NCI-H2029 treated with DMSO at 0.1 percent for 48 hours (cell line): ENCODE data around the gene CDKN2AIP.
"Not testable (repeated sequence)": the region's sequence is repeated elsewhere in the genome, so short reads cannot be mapped to it uniquely, and the experiment has no call there.

Experiments
- DNase-seq: peaks from one replicate; lab custom pipeline; 2025; lab: John Stamatoyannopoulos, UW

The CDKN2AIP gene

DNA sequence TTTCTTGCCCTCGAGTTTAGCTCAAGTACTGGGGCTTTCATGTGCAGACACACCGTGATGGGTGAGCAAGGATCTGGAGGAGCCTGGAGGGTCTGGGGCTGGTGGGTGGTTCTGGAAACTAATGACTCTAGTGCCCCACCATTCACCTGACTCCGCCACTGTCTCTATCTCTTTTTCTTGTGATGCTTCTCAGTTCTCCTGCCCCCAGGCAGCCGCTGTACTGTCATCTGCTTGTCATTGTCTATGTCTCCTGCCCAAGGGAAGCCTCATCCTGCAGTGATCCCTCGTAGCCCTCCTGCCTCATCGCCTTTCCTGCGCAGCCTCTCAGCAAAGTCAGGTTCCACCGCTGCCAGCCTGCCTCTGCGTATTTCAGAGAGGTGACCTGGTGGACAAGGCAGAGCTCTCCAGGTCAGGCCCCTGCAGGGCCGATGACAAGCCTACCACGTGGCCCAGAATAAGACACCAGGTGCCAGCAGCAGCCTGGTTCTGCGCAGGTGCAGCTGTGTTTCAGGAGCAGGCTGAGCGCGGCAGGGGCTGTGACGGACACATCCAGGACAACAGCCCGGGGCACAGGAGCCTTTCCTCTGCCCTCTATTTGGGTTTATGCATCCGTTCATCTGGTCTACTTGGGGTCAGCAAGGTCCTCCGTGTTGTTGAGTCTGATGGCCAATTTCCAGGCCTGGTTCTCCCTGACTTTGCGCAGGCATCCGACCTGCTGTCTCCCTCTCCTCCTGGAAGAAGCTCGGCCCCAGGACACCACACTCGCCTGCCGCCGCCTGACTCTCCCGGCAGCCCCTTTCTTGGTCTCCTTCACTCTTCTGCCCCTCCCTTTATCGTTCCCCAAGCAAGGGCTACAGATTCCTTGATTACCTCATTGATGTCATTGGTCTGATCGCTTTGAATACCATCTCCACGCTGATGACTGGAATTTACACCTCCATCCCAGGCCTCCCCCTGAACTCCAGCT, 30.9 kb upstream of the CDKN2AIP start:
- no peak for DNase-seq

DNA sequence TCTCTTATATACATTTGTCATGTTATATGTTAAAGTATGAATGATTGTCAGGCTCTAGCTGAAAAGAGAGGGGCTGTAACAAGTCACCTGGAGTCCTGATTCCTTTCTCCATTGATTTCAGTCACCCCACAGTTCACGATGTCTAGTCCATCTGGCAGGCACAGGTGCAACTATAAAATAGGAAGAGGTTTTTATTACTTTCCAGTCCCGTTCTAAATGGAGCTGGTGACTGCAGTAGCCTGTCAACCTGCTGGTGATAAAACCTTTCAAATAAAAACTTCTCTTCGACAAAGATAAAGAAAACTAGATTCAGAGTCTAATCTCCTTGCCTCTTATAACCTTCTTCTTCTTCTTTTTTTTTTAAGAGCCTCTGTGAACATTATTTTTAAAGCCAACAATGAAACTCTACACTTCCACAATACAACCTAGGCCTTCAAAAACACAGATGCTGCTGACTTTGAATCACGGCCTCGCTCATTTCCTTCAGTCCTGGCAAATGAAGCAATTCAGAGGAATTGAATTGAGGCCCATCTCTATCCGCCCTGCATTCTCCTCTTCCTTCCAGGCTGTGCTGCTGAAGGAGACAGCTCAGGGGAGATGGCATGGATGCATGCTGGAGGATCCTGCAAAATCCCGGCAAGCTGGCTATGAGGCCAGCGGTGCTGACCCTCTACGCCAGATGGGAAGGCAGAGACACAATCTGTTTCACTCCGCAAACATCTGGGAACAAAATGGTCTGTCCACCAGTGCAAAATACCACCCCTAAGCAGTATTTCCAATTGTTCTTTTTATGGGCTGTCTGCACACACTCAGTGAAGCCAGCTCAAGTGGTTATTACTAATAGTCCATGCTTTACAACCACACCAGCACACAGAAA, 27.3 kb upstream of the CDKN2AIP start:
- DNase-seq, result no peak

DNA sequence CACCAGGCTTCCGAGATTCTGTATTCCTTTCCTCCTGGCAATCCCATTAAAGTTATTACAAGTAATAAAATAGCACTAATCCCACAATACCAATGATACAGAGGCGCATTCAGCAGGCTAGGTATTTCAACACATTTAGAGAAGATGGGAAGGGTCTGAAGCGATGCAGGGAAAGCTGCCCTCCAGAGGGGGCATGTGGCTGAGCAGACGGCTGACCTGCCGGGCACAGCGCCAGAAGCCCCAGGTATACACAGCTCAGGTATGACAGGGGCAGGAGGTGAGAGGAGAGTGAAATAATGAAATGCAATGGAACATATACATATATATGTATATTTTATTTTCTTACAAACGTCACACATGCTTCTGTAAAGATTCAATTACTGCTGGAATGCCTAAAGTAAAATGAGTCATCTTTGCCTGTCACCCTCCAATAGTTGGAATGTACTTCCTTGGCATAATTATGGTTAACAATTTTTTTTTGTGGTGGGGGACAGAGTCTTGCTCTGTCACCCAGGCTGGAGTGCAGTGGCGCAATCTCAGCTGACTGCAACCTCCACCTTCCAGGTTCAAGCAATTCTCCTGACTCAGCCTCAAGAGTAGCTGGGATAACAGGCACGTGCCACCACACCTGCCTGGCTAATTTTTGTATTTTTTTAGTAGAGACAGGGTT, 21.3 kb upstream of the CDKN2AIP start:
- DNase-seq, result no peak

DNA sequence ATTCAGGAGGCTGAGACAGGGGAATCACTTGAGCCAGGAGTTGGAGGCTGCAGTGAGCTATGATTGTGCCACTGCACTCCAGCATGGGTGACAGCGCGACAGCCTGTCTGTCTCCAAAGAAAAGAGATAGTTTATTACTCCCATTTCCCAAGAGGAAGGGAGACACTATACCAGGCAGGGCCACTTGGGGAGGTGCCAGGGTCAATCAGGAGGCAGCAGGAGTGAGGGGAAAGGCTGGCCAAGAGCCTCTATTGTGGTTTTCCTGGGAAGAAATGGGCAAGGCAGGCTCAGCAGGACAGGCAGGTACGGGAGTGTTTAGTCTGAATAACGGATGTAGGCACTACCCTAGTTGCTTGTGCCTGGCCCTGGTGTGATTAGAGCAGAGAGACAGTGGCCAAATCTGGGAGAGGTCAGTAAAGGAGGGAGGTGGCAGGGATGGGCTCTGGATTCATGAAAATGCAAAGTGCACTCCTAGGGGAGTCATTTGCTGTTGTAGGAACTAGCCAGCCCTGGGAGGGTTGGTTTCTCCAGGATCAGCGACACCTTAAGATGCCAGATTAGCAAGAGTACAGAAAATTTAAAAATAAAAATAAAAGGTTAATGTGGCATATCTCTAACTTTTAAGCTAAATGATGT, 20.2 kb upstream of the CDKN2AIP start:
- DNase-seq, result no peak

DNA sequence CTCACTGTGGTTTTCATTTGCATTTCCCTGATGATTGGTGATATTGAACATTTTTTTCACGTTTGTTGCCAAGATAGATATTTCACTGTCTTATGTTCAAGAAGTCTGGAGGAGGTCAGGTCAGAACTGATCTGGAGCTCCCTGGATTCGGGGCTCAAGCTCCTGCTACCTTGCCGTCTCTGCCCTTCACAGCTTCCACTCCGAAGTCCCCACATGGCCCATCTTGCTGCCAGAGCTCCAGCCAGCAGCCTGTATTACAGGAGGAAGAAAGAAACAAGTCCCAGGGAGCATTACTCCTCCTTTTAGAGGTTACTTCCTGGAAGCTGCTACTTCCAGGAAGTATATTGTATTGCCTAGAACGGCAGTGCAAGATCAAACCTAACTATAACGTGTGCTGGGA, 17.9 kb upstream of the CDKN2AIP start:
- DNase-seq, result no peak

DNA sequence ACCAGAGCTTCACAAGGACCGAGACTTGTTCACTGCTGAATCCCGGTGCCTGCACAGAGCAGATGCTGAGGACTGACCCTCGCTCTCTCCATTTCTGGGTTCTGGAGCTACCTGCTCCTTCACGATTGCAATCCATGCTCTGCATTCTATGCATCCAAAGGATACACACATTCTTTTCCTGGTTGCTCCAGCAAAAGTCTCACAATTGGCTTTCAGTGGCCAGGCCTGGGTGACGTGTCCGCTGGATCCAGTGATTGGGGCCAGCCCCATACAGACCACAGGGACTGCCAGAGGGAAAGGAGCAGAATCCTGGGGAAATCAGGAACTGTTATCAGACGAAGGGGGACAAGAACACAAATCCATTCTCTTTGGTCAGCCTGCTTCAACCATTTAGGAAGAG, 14.9 kb upstream of the CDKN2AIP start:
- DNase-seq, result no peak

DNA sequence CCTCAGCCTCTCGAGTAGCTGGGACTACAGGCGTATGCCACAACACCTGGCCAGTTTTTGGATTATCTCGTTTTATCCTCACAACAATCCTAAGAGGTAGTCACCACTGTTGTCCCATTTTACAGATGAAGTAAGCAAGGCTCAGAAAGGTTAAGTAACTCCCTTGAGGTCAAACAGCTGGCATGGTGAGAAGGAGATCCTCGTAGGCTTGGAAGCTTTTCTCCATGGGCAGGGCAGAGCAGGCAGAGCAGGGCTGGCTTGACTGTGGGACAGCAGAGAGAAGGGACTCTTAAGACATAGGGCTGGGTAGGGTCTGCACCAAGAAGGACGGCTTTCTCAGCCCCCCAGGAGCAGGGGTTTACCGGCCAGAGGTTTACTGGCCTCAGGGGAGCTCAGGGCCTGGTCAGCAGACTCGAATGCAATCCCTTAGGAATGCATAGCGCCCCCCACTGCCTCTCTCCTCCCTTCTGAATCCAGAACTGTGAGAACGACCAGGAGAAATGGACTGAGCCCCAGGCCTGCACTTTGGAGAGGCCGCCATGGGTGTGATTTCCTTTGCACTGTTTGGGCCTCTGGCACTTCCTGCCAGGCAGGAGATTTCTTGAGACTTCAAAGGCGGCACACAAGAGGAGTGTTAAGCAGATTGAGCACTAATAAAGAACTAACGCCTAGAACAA, 14.0 kb upstream of the CDKN2AIP start:
- no peak for DNase-seq

DNA sequence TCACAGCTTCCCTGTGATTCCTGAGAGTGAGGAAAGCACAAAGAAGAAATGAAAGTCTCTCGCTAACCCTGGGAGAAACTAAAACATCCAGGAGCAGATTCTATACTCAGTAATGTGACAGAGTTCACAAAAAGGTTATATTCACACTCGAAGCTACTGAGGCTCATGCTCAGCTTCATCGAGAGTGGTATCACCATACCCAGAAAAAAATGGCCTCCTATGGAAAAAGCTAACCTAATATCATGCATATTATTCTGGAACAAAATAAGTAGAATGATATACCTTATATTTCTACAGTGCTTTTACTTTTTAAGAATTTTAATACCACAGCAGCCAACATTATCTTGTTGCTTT, 13.5 kb upstream of the CDKN2AIP start:
- no peak for DNase-seq

DNA sequence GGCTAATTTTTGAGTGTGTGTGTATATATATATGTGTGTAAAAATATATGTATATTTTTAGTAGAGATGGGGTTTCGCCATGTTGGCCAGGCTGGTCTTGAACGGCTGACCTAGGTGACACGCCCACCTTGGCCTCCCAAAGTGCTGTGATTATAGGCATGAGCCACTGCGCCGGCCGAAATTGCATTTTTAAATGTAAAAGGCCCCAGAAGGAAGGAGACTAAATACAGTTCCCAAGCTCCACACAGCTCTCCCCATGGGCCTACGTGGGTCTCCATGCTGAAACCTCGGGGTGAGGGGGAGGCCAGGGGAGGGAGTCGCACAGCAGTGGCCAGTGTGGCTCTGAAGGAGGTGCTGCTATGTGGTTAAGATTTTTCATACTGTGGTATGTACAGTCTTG, 12.8 kb upstream of the CDKN2AIP start:
- no peak for DNase-seq

DNA sequence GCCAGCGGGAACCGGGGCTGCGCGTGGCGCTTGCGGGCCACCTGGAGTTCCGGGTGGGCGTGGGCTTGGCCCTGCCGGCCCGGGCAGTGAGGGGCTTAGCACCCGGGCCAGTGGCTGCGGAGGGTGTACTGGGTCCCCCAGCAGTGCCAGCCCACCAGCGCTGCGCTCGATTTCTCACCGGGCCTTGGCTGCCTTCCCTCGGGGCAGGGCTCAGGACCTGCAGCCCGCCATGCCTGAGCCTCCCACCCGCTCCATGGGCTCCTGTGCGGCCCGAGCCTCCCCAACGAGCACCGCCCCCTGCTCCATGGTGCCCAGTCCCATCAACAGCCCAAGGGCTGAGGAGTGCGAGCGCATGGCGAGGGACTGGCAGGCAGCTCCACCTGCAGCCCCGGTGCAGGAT, 11.3 kb upstream of the CDKN2AIP start:
- not testable (repeated sequence) for DNase-seq

DNA sequence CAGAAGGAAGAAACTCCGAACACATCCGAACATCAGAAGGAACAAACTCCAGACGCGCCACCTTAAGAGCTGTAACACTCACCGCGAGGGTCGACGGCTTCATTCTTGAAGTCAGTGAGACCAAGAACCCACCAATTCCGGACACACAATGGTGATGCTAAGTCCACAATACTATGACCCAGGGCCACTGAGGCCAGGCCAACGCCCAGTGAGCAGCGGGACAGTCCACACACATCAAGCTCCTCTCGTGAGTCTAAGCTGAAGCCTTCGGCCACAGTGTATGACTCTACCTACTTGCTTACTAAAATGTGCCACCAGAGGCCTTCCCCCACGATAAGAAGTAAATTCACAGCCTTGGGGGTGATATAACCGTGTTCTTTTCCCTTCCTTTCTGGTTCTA, 10.2 kb upstream of the CDKN2AIP start:
- DNase-seq, result no peak

DNA sequence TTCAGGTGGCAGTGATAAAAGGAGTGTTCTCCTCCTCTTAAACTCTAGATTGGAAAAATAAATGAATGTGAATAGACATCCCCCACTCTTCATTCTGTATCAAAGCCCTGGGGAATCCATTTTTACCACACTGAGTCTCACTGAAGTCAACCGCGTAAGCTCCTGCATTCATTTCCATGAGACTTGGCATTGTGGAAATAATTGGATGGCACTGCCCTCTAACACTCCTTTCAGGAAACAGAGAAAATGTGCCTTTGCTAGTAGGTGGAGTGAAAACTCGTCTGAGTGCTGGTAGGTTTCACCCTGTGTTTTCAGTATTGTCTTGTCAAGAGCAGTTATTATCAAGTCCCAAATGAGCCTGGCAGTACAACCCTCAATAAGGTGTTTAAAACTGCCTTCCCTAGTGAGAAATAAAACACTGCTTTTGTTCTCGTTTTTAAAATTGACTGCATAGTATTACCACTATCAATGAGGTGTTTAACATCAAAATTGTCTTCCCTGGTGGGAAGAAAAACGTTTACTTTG, 9.7 kb upstream of the CDKN2AIP start:
- no peak for DNase-seq

DNA sequence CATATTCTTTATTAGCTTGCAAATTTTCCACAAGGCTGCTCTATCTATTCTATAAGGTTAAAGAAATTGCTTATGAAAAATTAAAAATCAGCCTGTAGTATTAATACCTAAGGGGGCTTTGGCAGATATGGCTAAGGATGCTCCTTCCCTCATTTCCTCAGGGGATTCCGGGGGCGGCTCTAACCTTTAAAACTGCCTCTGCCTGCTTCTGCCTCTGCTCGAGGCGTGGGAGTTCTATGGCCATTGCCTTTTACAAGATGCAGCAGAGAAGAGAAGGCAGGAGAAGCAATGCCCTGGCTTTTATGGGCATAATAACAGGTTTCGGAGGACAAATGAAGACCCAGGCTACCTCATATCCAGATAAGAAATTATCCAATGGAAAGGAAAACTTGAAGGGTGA, 8.6 kb upstream of the CDKN2AIP start:
- DNase-seq, result no peak

DNA sequence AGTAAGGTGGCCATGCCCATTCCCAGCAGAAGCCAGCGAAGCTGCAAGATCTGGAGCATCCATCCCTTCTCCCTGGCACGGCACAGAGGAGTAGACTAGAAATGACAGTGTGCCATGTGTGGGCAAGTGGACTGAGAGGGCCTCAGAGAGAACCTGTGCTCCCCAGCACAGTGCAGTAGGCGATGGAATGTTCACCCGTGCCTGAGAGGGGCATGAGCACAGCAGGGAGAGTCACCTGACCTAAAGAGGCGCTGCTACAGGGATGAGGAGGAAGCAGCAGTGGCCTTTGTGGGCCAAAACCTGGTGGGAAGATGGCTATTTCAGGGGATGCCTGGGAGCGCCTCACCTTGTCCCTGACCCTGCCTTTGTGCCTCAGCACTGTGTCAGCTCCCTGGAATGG, 8.0 kb upstream of the CDKN2AIP start:
- DNase-seq, result no peak

DNA sequence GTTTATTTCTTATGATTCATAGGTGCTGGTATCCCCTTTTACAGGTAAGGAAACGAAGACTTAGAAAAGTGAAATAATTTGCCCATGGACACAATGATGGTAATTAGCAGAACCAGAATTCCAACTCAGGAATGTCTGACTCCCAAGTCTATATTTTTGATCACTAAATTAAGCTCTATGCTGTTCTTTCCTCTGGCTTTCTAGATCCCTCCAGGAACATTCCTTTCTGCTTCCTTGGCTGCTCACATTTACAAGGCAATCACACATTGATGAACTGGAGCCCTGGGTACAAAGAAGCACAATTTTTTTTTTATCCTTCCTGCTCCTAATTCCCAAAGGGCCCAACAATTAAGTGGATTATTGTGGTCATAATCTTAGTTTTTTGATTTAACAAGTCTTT, 7.0 kb upstream of the CDKN2AIP start:
- DNase-seq, result no peak

DNA sequence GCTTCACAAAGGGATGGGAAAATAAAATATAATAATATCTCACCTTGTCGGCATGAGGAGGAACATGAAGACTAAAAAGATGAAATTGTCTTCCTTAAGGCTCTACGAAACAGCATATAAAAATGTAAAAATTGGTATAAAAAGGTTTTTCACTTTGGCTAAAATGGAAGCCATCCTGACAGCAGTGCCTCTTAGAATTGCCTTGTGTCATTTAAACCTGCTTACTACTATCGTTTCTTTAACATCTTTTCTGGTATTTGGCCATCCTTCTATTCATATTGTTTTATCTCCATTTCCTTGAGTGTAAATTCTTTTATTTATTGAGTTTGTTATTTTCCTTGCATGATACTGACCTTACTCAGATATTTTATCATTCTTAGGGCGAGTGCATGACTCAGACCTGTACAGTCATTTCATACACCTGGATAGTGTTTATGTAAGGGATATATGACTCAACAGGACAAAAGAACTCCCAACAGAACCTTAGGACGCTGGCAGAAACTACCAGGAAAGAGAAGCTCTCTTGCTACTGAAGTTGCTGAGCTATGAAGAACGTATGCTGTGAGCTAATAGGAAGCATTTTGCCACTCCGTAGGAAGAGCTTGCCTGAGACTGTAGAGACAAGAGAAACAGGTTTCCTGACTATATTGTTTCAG, 5.8 kb upstream of the CDKN2AIP start:
- DNase-seq, result no peak

DNA sequence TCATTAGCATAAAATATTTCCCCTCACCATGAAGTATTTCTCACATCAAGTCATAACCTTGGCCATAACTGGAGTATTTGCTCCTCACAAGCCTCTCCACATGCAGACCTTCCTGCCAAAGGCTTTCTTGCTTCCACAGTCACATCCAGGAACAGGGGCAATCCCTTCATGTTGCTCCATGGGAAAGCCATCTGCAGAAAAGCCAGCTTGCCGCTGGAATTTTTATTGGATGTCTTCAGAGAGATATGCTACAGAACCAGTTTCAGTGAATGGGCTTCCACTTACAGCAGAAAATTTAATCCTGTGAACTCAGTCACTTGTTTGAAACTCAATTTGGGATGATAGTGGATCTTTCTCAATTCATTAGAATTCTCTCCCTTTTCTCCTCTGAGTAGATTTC, 3.2 kb upstream of the CDKN2AIP start:
- no peak for DNase-seq

DNA sequence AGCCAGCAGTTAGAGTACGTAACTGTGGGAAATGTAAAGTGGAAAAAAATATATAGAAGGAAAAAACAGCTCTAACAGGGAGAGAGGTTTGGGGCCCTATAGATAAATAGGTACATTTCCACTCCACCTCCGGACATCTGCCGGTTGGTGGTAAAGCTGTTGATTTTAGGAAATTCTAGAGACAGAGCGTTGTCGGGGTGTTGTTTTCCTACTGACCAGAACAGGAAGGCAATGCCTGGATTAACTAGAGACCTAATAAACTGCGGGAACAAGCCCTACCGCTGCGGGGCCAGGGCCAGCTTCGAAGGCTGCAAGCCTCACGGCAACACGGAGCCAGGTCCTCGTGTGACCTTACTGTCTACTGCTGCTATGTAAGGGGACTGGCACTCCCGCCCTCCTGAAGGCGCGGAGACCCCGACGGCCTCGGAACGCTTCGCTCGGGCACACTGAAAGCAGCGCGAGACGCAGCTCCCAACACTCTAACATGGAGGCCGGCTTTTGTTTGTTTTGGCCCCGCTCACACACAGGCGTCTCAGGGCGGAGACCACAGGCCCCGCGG, 702 bp upstream of the CDKN2AIP start:
- DNase-seq, result no peak

DNA sequence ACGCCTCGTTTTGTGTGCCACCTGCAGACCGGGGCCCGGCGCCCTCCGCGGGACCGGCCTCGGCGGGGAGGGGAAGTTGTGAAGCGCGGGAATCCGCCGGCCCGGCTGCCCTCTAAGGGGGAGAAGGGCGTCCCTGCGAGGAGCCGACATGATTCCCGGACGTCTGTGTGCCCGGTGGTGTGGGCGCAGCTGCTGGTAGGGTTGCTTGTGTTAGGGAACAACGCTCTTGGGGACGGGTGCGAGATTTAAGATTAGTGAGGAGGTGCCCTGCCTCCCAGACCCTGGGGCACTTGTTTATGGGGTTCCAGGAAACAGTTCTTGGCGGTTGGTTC, 627 bp downstream of the CDKN2AIP start:
- DNase-seq, result no peak

DNA sequence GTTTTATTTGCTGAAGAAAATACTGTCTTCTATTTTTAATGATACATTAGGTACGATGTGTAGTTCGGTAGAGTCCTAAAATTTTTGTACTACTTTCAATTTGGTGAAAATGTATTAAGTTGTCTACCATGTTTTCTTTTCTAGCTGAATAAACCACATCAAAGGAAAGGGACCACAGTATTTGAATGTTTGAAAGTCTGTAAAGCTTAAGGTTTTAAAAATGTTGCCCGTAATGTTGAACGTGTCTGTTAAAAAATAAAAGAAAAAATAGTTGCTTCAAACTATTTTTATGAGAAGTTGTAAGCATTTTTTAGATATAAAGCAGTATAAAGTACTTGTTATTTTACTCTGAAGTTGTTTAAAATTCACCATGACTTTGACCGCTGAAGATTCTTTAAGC, 3.2 kb downstream of the CDKN2AIP start:
- no peak for DNase-seq

DNA sequence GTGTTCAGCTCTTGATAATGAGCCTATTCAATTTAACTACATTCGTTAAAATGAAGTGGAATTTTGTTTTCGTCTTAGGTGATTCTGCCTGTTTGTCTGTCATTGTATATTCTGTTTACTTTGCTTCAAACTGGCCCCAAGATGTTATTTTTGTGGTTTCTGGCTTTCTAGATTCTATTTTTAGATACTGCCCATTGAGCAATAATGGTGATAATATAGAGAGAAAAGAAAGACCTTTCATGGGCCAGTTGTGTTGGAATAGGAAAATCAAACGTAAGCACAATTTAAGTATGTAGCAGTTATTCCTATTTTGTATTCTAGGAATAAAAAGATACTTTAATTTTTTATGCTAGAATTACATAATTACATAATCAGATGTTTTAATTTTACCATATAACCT, 4.0 kb downstream of the CDKN2AIP start:
- no peak for DNase-seq
